ENCODE measurements around the gene NSL1. TPM values are rescaled to one million over a fixed set of nuclear protein-coding genes. Genes with fewer than 3 reads are reported as not detected.

Gene NSL1
- total and polyA plus RNA-seq, 7 donors = 12.0 to 50.4 (median 26.0) TPM

DNA sequence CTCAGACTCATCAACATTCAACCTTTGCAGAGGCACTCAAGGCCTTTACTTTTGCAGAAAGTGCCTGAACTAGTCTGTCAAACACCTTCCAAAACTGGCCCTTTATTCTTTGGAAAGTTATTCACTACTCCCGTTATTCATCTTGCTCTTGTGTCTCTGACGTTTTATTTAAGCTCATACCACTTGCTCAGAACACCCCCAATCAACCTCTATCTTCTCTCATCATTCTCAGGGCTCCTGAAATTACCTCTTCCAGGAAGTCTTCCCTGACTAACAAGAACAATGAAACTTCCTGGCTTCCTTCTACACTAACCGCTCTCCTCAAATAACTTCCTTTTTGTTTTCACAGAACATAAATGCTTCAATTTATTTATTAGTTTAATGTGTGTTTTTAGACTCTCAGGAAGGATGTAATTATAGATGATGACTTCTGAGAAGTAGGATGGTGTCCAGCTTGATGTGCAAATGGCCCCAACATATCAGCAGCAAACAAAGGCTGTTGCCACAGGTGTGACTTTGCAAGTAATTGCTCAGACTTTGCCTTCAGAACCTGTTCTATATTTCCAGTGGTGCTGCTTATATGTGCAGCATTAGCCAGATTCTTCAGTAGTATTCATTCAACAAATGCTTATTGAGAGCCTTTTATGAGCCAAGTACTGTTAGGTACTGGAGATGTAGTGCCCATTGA is 69.2 kb downstream of the NSL1 start:
- H3K4me1 ChIP-seq = no peaks in the 10 kb centered on the region
- intact Hi-C loops (cut with DNase I) = no loop called here
- no peak for DNase-seq
- TF ChIP-seq POLR2A (IDR thresholded peaks at IDR 0.05) = no peak
- TF ChIP-seq POLR2AphosphoS5 (IDR thresholded peaks at IDR 0.05) = no peak
- no peak for TF ChIP-seq EP300 (IDR thresholded peaks at IDR 0.05)
- TF ChIP-seq, protein P1, sequence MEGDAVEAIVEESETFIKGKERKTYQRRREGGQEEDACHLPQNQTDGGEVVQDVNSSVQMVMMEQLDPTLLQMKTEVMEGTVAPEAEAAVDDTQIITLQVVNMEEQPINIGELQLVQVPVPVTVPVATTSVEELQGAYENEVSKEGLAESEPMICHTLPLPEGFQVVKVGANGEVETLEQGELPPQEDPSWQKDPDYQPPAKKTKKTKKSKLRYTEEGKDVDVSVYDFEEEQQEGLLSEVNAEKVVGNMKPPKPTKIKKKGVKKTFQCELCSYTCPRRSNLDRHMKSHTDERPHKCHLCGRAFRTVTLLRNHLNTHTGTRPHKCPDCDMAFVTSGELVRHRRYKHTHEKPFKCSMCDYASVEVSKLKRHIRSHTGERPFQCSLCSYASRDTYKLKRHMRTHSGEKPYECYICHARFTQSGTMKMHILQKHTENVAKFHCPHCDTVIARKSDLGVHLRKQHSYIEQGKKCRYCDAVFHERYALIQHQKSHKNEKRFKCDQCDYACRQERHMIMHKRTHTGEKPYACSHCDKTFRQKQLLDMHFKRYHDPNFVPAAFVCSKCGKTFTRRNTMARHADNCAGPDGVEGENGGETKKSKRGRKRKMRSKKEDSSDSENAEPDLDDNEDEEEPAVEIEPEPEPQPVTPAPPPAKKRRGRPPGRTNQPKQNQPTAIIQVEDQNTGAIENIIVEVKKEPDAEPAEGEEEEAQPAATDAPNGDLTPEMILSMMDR (IDR thresholded peaks at IDR 0.05) = no peak
- no peaks in the 10 kb centered on the region for H3K36me3 ChIP-seq
- H3K27ac ChIP-seq = no peak overlapping the region
- 44 to 57% methylated on average over 3 of the region's 3 CpGs for WGBS, 2 donors
- H3K4me3 ChIP-seq = no peak overlapping the region
- no peaks in the 10 kb centered on the region for H3K9me3 ChIP-seq
- H3K27me3 ChIP-seq = no peaks in the 10 kb centered on the region

DNA sequence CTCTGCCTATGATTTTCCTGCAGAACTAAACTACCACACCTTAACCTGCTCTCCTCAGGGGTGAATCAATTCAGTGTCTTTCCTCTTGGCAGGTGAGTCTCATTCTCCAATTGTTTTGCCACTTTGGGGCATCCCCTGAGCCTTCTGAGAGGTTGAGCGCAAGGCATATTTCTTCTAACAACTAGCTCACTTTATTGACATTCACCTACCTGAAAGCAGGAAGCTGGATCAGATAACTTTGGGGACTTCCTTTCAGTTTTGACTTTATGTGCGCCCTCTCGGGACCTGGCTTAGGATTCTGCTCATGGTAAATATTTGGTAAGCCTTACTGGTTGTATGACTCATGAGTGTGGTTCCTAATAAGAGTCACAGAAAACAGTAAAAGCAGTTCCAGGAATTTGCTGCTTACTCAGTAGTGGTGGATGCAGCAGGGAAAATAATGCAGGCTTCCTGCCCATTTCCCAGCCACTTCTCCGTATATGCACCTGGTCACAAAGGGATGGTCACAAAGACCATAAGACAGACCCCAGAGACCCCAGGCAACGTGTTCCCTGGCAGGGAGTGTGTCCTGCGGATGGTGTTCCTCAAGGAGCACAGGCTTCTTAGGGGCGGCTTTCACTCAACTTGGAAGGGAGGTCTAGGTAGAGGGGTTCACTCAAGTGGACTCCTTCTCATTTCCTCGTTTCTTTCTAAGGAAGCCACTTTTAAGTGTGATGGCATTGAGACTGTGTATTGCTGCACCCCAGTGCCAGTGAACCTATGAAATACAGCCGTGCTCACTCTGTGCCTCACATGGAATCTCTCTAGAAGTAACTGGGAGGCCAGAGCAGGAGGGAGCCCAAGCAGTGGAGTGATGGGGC is 70.0 kb downstream of the NSL1 start:
- no peak for DNase-seq
- Histone ChIP-seq H3K36me3 (no peaks in the 10 kb centered on the region), H3K4me1 (no peaks in the 10 kb centered on the region), H3K9me3 (no peaks in the 10 kb centered on the region), H3K27me3 (no peaks in the 10 kb centered on the region), H3K4me3 (no peak overlapping the region), H3K27ac (no peak overlapping the region)
- intact Hi-C loops (cut with DNase I) = no loop called here
- TF ChIP-seq EP300 (IDR thresholded peaks at IDR 0.05) (no peak), POLR2A (IDR thresholded peaks at IDR 0.05) (no peak), POLR2AphosphoS5 (IDR thresholded peaks at IDR 0.05) (peak in 1 of 4 donors; percentile 10)
- TF ChIP-seq, protein P1 (IDR thresholded peaks at IDR 0.05) = no peak
- WGBS, 2 donors = 55 to 71% methylated on average over 9 of the region's 9 CpGs

DNA sequence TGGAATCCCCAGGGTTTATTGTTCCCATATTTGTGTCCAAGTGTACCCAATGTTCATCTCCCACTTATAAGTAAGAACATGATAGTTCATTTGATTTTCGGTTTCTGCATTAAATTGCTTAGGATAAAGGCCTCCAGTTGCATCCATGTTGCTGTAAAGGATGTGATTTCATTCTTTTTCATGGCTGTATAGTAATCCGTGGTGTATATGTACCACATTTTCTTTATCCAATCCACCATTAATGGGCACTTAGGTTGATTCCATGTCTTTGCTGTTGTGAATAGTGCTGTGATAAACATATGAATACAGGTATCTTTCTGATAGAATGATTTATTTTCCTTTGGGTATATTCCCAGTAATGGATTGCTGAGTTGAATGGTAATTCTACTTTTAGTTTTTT is 71.9 kb downstream of the NSL1 start:
- WGBS, 2 donors = 93 to 96% methylated on average over 2 of the region's 2 CpGs
- no peaks in the 10 kb centered on the region for H3K4me1 ChIP-seq
- no peak for DNase-seq

DNA sequence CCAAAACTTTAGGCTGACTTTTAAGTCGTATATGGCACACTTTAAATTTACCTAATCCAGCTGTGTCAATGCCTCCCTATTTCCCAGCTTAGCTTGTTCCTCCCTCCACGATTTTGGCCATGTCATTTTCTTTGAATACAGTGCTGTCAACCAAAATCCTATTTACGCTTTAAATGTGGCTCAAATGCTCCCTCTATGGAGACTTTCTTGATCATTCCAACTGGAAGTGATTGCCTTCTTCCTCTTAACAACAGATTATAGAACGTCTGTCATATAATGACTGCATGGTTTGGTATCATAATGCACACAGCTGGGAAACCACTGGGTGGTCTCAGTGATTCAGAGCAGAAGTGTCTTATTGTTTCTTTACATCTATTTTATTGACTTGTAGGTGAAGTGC is 73.1 kb downstream of the NSL1 start:
- no peak overlapping the region for H3K4me3 ChIP-seq
- intact Hi-C loops (cut with DNase I) = no loop called here
- TF ChIP-seq POLR2A (IDR thresholded peaks at IDR 0.05) (no peak), EP300 (IDR thresholded peaks at IDR 0.05) (no peak), POLR2AphosphoS5 (IDR thresholded peaks at IDR 0.05) (no peak)
- TF ChIP-seq, protein P1 (IDR thresholded peaks at IDR 0.05) = no peak

More for the DNA sequence above, 71.9 kb downstream of the NSL1 start:
- H3K9me3 ChIP-seq = no peaks in the 10 kb centered on the region
- TF ChIP-seq, protein P1 (IDR thresholded peaks at IDR 0.05) = no peak
- no peak for TF ChIP-seq POLR2AphosphoS5 (IDR thresholded peaks at IDR 0.05)
- no peak for TF ChIP-seq EP300 (IDR thresholded peaks at IDR 0.05)
- TF ChIP-seq POLR2A (IDR thresholded peaks at IDR 0.05) = no peak
- H3K27ac ChIP-seq = no peak overlapping the region
- H3K27me3 ChIP-seq = no peaks in the 10 kb centered on the region
- intact Hi-C loops (cut with DNase I) = no loop called here
- H3K4me3 ChIP-seq = no peak overlapping the region
- H3K36me3 ChIP-seq = no peaks in the 10 kb centered on the region

More for the DNA sequence above, 73.1 kb downstream of the NSL1 start:
- 11 to 57% methylated on average over 4 of the region's 4 CpGs for WGBS, 2 donors
- no peak for DNase-seq
- Histone ChIP-seq H3K9me3 (no peaks in the 10 kb centered on the region), H3K27ac (no peak overlapping the region), H3K27me3 (no peaks in the 10 kb centered on the region), H3K4me1 (no peaks in the 10 kb centered on the region), H3K36me3 (no peaks in the 10 kb centered on the region)
